ENCODE data around the gene VTI1A.

VTI1A gene

DNA sequence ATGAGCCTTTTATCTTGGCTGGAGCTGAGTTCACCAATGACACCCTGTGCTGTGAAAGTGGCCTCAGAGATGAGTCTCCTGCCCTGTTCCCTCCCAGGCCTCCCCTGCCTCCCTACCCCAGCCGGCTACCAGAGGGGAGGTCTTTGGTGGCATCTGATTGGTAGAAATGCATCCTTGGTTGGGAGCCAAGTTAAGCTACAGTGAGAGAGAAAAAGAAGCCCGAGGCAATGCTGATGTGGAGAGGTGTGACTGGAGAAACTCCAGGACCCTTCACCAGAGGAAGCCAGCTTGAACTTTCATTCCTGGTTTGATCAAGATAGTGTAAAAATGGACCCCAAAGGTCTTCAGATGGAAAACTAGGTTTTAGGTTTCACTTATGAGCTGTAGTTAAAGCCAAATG is 311.9 kb downstream of the VTI1A start:
- DNase-seq (ENCODE audit: low spot score): no peak

DNA sequence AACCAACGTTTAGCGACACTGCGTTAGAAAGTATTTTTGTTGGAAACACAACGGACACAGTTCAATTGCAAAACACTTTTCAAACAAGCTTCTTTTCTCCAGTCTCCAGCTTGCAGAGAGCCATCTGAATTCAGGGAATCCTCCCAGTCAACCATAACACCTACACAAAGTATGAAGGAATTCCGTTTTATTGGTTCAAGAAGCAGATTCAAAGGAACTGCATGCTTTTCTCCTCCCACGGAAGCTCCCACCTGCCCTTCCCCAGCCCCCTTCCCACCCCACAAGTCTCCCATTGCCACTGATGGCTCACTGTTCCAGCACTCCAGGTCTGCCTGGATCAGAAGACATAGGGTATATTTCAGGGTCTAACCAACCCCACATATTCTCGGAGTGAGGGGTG is 312.5 kb downstream of the VTI1A start:
- DNase-seq (ENCODE audit: low spot score): no peak

DNA sequence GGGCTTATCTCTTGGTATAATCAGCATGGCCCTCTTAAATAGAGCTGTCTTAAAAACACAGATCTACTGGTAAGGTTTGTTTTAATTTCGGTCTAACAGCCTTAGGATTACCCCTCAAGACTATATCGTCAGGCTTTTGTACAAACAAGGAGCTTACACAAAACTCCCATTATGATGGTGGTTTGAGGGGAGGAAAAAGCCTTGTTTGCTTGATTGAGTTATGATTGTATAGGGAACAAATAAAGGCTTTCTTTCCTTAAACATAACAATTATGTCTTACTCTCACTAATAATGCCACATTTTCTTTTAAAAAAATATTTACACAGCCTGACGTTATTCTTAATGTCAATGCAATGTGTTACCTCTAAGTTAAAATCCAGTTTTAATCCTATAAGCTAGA is 314.2 kb downstream of the VTI1A start:
- no peak for DNase-seq (ENCODE audit: low spot score)

DNA sequence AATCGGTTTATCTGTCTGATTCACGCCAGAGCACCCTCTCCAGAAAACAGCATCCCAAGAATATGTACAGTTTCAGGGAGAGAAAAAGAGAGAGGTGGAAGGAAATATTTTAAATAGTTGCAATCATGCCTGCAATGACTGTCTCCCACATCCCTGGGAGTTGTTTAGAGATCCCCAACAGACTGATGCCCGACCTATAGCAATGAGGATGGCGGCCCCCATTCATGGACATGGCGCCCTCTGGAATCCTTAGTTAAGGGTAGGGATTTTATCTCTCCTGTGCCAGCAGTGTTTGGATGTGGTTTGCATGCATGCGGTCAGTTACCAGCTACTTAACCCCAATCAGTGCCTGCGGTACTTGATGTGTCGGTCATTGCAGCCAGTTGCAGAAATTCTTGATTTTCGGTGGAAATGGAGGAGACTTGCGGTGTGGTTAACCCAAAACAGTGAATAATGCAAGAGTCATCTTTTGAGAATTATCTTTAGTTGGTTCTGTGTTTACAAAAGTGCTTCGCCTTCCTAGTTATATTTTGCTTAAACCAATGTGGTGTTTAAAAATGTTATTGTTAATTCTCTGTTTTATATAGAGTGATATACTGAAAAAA is 317.0 kb downstream of the VTI1A start:
- no peak for DNase-seq (ENCODE audit: low spot score)

DNA sequence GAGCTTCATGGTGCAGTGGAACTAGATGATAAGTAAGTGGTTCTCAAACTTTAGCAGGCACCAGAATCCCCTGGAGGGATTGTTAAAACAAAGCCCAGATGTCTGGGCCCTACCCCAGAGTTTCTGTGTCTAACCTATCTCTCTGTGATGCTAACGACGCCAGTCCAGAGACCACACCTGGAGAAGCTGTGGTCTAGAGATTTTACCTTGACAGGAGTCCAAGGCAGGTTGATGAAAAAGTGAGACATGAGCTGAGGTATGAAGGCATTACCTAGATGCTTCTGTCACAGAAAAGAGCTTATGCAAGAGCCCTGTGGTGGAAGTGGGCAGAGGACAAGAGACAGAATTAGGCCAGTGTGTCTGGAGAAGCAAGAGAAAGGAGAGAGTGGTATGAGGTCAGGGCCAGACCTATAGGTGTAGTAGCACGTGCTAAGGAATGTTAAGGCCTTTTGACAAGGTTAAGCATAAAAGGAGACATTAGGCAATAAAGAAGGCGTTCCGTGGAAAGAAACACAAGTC is 318.8 kb downstream of the VTI1A start:
- DNase-seq (ENCODE audit: low spot score): no peak

DNA sequence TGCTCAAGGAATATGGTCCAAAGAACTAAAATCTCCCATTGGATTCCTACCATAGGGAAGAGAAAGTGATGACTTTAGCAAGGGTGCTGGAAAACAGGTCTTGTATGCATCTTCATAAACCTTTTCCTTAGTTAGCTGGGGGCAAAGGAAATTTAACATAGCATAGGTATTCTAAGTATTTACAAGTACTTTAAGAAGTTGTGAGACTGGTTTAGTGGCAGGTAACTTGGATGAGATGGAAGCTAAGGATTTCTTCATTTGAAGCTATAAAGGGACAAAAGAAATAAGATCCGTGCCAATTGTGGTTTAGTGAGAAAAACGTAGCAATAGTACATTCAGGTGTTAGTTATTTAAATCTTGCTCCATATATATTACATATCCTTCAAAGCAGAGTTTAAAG is 319.6 kb downstream of the VTI1A start:
- DNase-seq (ENCODE audit: low spot score): no peak

- DNase-seq (ENCODE audit: low spot score): no peak
Measured at GRCh38 chr10:112767156-112767555, 320.1 kb downstream of the VTI1A start.

DNA sequence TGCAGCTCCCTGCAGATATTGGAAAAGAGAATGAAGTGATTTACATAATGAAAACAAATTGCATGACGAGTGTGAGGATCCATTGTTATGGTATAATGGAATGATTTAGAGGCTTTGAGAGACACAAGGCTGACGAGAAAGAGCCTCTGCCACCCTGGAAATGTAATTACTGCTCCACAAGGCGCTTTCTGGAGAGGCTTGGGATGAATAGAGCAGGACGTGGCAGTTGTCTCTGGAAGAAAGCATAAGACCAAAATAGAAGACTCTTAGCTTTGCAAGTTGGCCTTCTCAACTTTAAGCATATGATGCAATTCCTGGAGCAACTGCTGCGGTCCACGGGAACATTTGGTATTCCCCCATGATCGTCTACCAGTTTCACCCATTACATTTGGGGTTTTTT is 321.1 kb downstream of the VTI1A start:
- no peak for DNase-seq (ENCODE audit: low spot score)

DNA sequence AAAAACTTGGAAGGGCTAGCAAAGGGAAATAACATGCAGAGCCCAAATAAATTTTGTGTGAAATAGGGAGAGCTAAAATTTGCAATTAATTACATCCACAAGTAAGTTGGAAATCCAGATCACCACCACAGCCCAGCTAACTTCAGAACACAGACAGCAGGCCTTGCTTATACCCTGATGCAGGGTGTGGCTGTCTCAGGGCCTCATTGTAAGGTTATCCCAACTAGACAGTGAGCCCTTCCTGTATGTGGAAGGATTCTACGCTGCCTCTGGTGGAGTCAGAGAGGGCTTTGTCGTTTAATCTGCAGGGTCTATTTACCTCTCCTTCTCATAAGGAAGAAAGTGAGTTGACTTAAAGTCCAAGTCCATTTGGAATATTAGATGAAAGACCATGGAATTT is 322.1 kb downstream of the VTI1A start:
- DNase-seq (ENCODE audit: low spot score): no peak

DNA sequence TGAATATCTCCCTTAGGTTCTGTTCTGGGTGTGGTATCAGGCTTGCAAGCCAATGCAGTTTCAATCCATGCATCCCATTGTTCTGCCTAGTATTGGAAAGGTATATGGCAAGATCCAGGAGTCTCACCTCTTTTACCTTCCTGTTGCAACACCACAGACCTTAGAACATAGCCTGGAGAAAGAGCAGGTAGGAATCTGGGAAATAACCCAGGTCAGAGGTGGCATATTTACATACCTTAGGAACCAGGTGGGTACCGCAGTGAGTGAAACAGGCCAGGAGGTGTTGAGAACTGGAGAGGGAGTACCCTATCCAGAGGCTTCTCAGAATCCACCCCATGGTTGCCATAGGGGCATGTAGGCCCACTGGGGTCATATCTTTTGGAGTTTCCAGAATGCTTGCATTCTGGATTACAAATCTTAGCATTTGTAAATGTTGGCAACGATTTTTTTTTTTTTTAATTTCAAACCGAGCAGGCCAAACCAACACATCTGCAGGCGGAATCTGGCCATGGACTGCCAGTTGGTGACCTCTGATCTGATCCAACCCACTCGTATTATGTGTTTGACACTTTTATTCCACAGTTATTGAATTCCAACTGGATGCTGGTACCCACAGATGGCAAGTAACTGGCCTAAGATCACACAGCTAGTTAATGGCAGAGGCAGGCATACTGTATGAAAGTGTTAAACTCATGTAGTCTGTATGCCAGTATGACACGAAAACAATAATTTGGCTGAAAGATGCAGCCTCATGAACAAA is 322.8 kb downstream of the VTI1A start:
- DNase-seq (ENCODE audit: low spot score): no peak

DNA sequence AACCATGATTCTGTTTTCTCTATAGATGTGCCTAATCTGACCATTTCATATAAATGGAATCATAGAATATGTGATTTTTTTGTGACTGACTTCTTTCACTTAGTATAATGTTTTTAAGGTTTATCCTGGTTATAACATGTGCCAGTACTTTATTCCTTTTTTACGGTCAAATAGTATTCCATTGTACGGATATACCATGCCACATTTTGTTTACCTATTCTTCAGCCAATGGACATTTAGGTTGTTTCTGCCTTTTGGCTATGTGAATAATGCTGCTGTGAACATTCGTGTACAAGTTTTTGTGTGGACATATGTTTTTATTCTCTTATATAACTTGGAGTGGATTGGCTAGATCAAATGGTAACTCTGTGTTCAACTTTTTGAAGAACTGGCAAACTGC is 324.7 kb downstream of the VTI1A start:
- no peak for DNase-seq (ENCODE audit: low spot score)

DNA sequence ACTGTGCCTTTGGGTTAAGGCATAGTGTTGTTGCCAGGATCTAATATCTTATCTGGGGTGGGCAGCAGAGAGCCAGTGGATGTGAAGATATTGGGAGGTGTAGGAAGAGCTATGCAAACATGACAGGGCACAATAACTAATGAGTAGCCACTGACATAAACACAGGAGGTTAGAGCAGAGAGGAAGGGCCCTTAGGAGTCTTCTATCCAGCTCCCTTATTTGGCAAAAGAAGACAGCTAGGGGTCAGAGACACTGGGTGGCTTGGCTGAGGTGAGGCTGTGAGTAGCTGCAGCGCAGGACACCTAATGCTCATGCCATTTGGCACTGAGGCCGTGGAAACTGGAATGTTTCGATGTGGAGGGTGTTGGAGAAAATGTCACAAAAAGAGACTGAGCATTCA is 326.8 kb downstream of the VTI1A start:
- DNase-seq (ENCODE audit: low spot score): no peak

DNA sequence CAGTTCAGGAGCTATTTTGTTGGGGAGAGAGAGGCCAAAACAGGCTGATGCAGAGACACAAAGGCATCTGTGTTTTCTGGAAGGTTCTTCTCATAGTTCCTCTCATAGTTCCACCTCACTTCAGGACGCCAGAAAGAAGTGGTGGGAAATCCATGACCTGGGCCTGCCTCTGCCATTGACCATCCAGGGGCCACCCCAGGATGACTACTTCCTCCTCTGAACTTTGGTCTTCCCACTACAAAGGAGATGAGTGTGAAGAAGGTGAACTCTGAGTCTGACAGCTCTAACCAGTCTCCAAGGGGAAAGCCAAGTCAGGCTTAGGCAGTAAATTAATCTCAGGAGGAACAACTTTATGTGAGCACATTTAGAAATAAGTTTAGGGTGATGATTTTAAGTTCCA is 327.2 kb downstream of the VTI1A start:
- no peak for DNase-seq (ENCODE audit: low spot score)

- DNase-seq (ENCODE audit: low spot score): no peak
Measured at GRCh38 chr10:112774798-112775197, 327.8 kb downstream of the VTI1A start.

DNA sequence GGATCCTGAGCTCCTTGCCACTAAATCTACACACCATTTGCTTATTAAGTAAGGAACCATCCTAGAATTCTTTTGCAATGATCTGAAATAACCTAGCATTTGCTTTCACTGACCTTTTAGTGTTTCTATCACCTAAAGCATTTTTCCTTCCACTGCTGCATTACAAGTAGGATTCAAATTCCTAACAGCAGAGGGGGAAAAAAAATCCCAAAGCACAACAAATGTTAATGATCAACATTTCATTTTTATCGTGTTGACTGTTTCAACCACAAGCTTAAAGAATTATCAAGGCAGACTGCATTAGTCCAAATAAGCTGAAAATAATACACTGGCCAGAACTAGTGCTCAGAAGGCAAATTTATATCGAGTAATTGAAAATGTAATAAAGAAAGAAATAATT is 328.4 kb downstream of the VTI1A start:
- no peak for DNase-seq (ENCODE audit: low spot score)

DNA sequence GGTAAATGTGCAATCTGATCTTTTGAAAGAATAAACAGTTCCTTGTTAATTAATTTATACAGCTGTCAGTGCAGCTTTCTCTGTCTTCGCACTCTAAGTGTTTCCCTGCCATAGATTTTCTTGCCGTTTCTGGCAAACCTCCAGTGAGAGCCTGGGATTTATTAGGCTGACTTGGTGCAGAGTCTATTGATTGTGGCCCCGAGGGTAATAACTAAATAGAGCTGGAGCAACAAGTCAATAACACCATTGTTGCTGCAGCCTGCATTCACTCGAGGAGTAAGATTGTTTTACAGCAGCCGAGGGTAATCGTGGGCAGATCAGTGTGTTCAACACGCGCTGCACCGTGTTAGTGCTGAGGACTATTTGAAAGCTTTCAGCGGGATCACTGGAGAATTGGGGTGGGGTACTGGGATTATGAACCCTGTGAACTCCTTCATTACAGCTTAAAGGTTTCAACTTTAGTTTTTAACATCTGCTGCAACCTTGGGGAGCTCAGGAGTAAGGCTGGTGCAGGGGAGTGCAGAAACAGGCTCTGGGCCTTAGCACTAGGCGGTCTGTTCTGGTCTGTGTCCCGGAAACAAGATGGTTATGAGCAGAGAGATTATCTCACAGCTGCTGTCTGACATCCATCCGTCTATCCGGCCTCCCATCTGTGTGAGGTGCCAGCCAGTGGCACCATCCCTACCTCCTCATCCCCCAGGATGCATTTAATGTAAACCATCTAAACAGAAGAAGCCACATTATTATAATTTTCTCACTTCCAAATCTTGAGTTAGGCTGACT is 329.1 kb downstream of the VTI1A start:
- DNase-seq (ENCODE audit: low spot score): no peak

DNA sequence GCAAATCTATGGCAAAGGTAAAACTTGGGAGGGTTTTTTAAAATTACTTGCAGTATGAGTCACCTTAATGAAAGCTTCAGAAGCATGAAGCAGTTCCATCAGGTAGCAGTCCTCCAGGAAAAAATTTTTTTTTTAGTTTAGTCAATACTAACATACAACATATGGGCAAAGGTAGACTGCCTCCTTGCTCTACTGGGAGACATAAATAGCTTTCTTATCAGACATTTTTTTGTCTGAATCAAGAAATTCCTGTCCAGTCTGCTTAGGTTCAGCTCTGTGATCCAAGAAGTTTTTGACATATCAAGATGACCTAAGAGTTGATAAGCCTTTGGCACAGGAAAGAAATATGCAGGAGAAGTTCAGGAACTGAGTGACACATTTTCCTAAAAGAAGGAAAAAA is 331.6 kb downstream of the VTI1A start:
- no peak for DNase-seq (ENCODE audit: low spot score)

- no peak for DNase-seq (ENCODE audit: low spot score)
Measured at GRCh38 chr10:112779025-112779770, 332.2 kb downstream of the VTI1A start.

DNA sequence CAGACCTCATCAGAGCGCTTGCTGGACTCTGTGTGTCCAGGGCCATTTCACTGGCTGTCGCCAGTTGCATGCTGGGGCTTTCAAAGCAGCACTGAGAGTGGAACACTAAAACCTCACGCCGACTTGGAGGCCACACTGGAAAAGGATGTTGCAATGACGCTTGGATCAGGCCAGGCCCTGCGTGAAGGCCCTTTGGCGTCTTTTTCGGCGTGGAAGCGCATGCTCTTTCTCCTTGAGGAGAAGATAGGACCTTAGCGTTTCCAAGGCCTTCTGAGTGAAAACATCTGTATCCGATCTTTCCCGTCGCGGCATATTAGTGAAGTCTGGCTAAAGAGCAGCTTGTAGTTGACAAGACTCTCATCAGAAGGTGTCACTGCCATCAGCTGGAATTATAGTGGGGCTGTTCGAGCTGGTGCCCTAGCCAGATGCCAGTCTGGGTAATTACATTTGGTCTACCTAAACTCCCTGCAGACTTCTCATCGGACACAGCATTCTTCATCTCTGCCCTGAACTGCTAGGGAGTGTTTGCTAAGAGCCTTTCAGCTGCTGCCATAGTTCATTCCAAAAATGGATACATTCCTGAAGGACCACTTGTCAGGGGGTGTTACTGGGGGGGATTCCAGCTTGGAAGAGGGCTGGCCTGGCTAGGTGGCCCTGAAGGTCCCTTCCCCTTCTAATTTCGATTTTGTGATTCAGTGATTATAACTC is 335.3 kb downstream of the VTI1A start:
- DNase-seq (ENCODE audit: low spot score): no peak

DNA sequence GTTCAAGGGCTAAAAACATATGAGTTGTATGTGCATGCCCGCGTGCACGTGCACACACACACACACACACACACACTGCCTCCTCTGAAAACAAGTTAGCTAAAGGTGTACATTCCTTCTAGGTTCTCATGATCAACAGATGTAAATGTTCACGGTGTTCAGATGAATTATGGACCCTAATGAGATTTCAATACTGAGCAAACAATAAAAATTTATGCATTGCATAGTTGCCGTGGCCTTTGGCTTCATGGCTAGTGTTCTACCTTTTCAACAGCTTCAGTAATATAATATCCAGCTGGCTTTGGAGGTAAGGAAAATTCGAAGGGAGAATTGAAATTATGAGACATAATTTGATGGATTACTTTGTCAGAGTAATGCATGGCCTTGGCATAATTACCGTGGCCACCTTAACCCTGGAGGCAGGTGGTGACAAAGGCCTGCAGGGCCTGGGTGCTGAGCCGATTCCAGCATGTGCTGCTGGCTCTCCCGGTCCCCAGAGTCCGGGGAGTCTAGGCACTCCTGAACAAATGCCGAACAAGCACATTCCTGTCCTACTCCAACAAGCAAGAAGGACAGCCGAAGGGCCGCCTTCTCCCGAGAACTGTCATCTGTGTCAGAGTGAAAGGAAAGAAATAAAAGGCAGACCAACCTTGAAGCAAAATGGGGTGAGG is 336.5 kb downstream of the VTI1A start:
- DNase-seq (ENCODE audit: low spot score): no peak

GRCh38 chr10:112784022-112784461 is 337.0 kb downstream of the VTI1A start:
- DNase-seq (ENCODE audit: low spot score): no peak
